Adrenal gland (tissue), 5 donors: ENCODE measurements around the gene FAM153A.
"Not testable (repeated sequence)": the region's sequence is repeated elsewhere in the genome, so short reads cannot be mapped to it uniquely, and the experiment has no call there.

Experiments
- POLR2A ChIP-seq, 2 donors: fragments of 450-650 bp; IDR thresholded peaks; one replicate each; pipeline ENCODE4 v1.6.1; 2017; ENCODE audit warnings: antibody characterized with exemption in 2 of 2, mild to moderate bottlenecking in 2 of 2, moderate library complexity in 1 of 2
- TF ChIP-seq, protein P1 (sequence below), 6 experiments: fragments of 450-650 bp in 4 of 6; fragments of 200-600 bp in 2 of 6; sonication (generic) in 1 of 6; IDR thresholded peaks; 1 replicate in 5 of 6; 2 replicates in 1 of 6; pipeline versions ENCODE4 v1.5.1 to v1.8.0; 2016 to 2021; ENCODE audit warnings: antibody characterized with exemption in 6 of 6, mild to moderate bottlenecking in 2 of 6, moderate library complexity in 1 of 6
- donor health status: DM: no; HTN: no; CAD: no.

DNA sequence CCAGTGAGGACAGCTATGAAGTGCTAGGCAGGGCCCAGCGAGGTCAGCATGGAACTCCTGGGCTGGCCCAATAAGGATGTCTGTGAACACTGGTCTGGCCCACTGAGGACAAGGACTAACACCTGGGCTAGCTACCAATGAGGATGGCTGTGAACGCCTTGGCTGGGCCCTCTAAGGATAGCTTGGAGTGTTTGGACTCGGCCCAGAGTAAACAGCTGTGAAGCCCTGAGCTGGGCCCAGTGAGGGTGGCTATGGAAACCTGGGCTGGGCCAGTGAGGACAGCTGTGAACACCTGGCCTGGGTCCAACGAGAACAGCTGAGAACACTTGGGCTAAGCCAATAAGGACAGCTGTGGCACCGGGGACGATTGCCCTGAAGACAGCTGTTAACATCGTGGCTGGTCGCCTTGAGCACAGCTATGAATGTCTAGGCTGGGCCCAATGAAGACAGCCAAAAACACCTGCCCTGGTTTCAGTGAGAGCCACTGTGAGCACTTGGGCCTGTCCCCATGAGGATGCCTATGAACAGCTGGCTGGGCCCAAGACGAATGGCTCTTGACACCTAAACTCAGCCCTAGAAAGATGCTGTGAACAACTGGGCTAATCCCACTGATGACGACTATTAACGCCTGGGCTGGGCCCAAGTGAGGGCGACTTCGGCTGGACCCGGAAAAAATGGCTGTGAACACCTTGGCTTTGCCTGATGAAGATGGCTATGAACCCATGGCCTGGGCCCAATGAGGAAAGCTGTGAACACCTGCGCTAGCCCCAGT lies 18.8 kb downstream of the FAM153A start:
- TF ChIP-seq, protein P1, sequence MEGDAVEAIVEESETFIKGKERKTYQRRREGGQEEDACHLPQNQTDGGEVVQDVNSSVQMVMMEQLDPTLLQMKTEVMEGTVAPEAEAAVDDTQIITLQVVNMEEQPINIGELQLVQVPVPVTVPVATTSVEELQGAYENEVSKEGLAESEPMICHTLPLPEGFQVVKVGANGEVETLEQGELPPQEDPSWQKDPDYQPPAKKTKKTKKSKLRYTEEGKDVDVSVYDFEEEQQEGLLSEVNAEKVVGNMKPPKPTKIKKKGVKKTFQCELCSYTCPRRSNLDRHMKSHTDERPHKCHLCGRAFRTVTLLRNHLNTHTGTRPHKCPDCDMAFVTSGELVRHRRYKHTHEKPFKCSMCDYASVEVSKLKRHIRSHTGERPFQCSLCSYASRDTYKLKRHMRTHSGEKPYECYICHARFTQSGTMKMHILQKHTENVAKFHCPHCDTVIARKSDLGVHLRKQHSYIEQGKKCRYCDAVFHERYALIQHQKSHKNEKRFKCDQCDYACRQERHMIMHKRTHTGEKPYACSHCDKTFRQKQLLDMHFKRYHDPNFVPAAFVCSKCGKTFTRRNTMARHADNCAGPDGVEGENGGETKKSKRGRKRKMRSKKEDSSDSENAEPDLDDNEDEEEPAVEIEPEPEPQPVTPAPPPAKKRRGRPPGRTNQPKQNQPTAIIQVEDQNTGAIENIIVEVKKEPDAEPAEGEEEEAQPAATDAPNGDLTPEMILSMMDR (IDR thresholded peaks at IDR 0.05) = not testable (repeated sequence)
- not testable (repeated sequence) for TF ChIP-seq POLR2A (IDR thresholded peaks at IDR 0.05)
